Stomach (tissue), 9 donors: Measurements from ENCODE around the gene INSR. TPM values are rescaled to one million over a fixed set of nuclear protein-coding genes. Genes with fewer than 3 reads are reported as not detected.

ENCODE experiments used
- DNase-seq, 2 donors: peaks; one replicate each; pipeline versions ENCODE4 v3.0.0 to v3.0.0-alpha.2; 2013 to 2019
- H3K27ac ChIP-seq, 5 donors: fragments of 200-600 bp in 4 of 5; sonication (generic) in 4 of 5; one replicate each; pipeline ENCODE4 v1.5.1; 2013 to 2019; ENCODE audit warnings: mild to moderate bottlenecking in 1 of 5, moderate library complexity in 1 of 5
- H3K27me3 ChIP-seq, 3 donors: fragments of 200-600 bp; sonication (generic); one replicate each; pipeline ENCODE4 v1.5.1; 2017 to 2019; ENCODE audit warnings: mixed run types in 1 of 3
- H3K36me3 ChIP-seq, 4 donors: fragments of 200-600 bp; sonication (generic); 1 replicate in 3 of 4; 2 replicates in 1 of 4; pipeline ENCODE4 v1.5.1; 2016 to 2019
- H3K4me1 ChIP-seq, 4 donors: fragments of 200-600 bp; sonication (generic); one replicate each; pipeline ENCODE4 v1.5.1; 2016 to 2019
- H3K4me3 ChIP-seq, 4 donors: fragments of 200-600 bp; sonication (generic) in 3 of 4; one replicate each; pipeline ENCODE4 v1.5.1; 2016 to 2019; ENCODE audit warnings: mild to moderate bottlenecking in 1 of 4
- H3K9me3 ChIP-seq, 4 donors: fragments of 200-600 bp; sonication (generic); one replicate each; pipeline ENCODE4 v1.5.1; 2016 to 2019
- EP300 ChIP-seq: sonication (generic); formaldehyde crosslinking; IDR thresholded peaks from one replicate; pipeline ENCODE4 v1.6.1; 2017; ENCODE audit warnings: antibody characterized with exemption
- POLR2A ChIP-seq, 4 donors: fragments of 450-650 bp; IDR thresholded peaks; one replicate each; pipeline ENCODE4 v1.6.1; 2016; ENCODE audit warnings: antibody characterized with exemption in 4 of 4, control low read depth in 2 of 4, mild to moderate bottlenecking in 1 of 4, moderate library complexity in 1 of 4
- POLR2AphosphoS5 ChIP-seq, 3 donors: sonication (generic); formaldehyde crosslinking; IDR thresholded peaks; one replicate each; pipeline ENCODE4 v1.6.1; 2016; ENCODE audit warnings: antibody characterized with exemption in 3 of 3
- WGBS, 5 donors: extraction: QIAGEN DNeasy Blood & Tissue Kit in 3 of 5; methylation state at CpG; one replicate each; pipeline versions ENCODE4 v1.1.5 to v1.1.7; 2013 to 2018; 5-methylcytosine and 5-hydroxymethylcytosine counted together
- intact Hi-C: fragments of 100-400 bp; cut with DNase I; formaldehyde crosslinking; loops from one replicate; pipeline ENCODE4 v1.15.1; 2023; ENCODE audit warnings: low total_unique reads
- polyA plus RNA-seq, 3 donors: library from polyadenylated mRNA; stranded (reverse); fragments of 200-250 nt; gene quantifications; one replicate each; pipeline ENCODE4 v1.2.3, GENCODE V29; 2013
- total RNA-seq, 5 donors: library from RNA; depleted of rRNA; stranded (reverse); fragments of >200 nt; gene quantifications; one replicate each; pipeline versions ENCODE4 v1.1.0 to v1.2.3, GENCODE V29; 2014 to 2016
- TF ChIP-seq, protein P1 (sequence below), 7 experiments: fragments of 450-650 bp in 4 of 7; fragments of 200-600 bp in 3 of 7; sonication (generic) in 3 of 7; IDR thresholded peaks; one replicate each; pipeline ENCODE4 v1.5.1; 2016 to 2019; ENCODE audit warnings: antibody characterized with exemption in 7 of 7, control low read depth in 2 of 7, mild to moderate bottlenecking in 1 of 7
- donor health status: healthy with polysubstance abuse.
- donor health status: Bipolar disorder and iron deficiency.
- donor health status: healthy.

Gene INSR
- total and polyA plus RNA-seq, 8 donors = 4.4 to 513 (median 66.4) TPM

DNA sequence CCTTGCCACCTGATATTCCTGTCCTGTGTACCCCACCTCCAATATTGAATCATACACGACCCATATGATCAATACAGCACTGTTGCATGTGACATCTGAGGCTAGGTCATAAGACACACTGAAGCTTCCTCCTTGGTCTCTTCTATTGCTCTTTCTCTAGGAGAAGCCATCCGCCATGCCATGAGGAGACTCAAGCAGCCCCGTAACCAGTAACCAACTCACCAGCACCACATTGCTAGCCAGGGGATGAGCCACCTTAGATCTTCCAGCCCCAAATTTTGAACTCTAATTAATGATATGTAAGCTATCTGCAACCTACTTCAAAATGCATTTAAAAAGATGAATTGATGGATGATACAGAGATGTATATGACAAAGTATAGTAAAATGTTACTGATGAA lies 196.1 kb downstream of the INSR start:
- intact Hi-C loops = no loop called here
- H3K4me3 ChIP-seq = peak overlapping the region in 2 of 4 donors; percentile 51 to 77
- TF ChIP-seq EP300 (no peak), POLR2A (IDR thresholded peaks at IDR 0.05) (no peak), POLR2AphosphoS5 (IDR thresholded peaks at IDR 0.05) (no peak)
- TF ChIP-seq, protein P1, sequence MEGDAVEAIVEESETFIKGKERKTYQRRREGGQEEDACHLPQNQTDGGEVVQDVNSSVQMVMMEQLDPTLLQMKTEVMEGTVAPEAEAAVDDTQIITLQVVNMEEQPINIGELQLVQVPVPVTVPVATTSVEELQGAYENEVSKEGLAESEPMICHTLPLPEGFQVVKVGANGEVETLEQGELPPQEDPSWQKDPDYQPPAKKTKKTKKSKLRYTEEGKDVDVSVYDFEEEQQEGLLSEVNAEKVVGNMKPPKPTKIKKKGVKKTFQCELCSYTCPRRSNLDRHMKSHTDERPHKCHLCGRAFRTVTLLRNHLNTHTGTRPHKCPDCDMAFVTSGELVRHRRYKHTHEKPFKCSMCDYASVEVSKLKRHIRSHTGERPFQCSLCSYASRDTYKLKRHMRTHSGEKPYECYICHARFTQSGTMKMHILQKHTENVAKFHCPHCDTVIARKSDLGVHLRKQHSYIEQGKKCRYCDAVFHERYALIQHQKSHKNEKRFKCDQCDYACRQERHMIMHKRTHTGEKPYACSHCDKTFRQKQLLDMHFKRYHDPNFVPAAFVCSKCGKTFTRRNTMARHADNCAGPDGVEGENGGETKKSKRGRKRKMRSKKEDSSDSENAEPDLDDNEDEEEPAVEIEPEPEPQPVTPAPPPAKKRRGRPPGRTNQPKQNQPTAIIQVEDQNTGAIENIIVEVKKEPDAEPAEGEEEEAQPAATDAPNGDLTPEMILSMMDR (IDR thresholded peaks at IDR 0.05) = no peak
- DNase-seq = no peak
- WGBS, 5 donors = 96 to 100% (median 98%) methylated on average over 3 of the region's 3 CpGs
- no peaks in the 10 kb centered on the region for H3K27me3 ChIP-seq
- peaks cover 18 to 34% (median 26%) of the 10 kb centered on the region in 4 donors for H3K4me1 ChIP-seq
- H3K27ac ChIP-seq = peak overlapping the region in 1 of 5 donors; percentile 96
- peaks cover 6 to 39% (median 23%) of the 10 kb centered on the region in 4 donors for H3K9me3 ChIP-seq
- peaks cover 0 to 10% (median 2%) of the 10 kb centered on the region in 4 donors for H3K36me3 ChIP-seq

DNA sequence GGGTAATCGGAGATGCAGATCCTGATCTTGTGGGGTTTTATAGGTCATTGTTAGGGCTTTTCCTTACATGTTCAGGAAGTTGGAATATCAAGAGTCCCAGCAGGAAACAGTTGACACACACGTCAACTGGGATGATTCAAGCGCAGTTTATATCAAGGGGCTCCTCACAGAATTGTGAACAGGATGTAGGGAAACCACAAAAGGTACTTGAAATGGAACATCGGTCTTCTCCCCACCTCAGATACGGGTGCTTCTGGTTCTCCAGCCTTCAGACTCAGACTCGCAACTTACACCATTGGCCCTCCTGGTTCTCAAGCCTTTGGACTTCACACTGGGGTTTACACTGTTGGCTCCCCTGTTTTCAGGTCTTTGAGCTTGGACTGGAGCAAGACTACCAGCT lies 205.2 kb downstream of the INSR start:
- Histone ChIP-seq H3K4me3 (no peak overlapping the region), H3K27ac (no peak overlapping the region), H3K36me3 (peaks cover 9 to 65% (median 29%) of the 10 kb centered on the region in 4 donors), H3K4me1 (no peaks in the 10 kb centered on the region), H3K9me3 (peaks cover 39 to 99% (median 87%) of the 10 kb centered on the region in 4 donors), H3K27me3 (no peaks in the 10 kb centered on the region)
- WGBS, 5 donors = 85 to 90% (median 86%) methylated on average over 6 of the region's 6 CpGs
- intact Hi-C loops = no loop called here
- TF ChIP-seq POLR2AphosphoS5 (IDR thresholded peaks at IDR 0.05) = no peak
- TF ChIP-seq, protein P1 (IDR thresholded peaks at IDR 0.05) = no peak
- TF ChIP-seq EP300 = no peak
- DNase-seq = no peak

DNA sequence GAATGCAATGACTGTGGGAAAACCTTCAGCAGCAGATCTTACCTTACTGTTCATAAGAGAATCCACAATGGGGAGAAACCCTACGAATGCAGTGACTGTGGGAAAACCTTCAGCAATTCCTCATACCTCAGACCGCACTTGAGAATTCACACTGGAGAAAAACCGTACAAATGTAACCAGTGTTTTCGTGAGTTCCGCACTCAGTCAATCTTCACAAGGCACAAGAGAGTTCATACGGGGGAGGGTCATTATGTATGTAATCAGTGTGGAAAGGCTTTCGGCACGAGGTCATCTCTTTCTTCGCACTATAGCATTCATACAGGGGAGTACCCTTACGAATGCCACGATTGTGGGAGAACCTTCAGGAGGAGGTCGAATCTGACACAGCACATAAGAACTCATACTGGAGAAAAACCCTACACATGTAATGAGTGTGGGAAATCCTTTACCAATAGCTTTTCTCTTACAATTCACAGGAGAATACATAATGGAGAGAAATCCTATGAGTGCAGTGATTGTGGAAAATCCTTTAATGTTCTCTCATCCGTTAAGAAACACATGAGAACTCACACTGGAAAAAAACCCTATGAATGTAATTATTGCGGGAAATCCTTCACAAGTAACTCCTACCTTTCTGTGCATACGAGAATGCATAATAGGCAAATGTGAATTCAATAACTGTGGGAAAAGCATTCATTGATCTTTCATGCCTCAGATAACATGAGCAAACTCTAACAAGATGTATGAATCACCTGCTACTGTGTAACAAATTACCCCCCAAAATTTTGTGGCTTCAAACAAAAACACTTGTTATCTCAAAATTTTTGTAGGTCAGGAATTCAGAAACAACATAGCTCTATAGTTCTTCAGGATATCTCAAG lies 210.9 kb downstream of the INSR start:
- Histone ChIP-seq H3K9me3 (peaks cover 80 to 100% (median 98%) of the 10 kb centered on the region in 4 donors), H3K27me3 (no peaks in the 10 kb centered on the region), H3K36me3 (peaks cover 64 to 79% (median 72%) of the 10 kb centered on the region in 4 donors), H3K27ac (no peak overlapping the region), H3K4me1 (no peaks in the 10 kb centered on the region), H3K4me3 (peak overlapping the region in 1 of 4 donors; percentile 9)
- no peak for TF ChIP-seq POLR2A (IDR thresholded peaks at IDR 0.05)
- TF ChIP-seq EP300 = no peak
- TF ChIP-seq, protein P1 (IDR thresholded peaks at IDR 0.05) = no peak
- no peak for TF ChIP-seq POLR2AphosphoS5 (IDR thresholded peaks at IDR 0.05)
- WGBS, 5 donors = 98 to 99% (median 98%) methylated on average over 15 of the region's 15 CpGs
- intact Hi-C loops = no loop called here
- DNase-seq = no peak

DNA sequence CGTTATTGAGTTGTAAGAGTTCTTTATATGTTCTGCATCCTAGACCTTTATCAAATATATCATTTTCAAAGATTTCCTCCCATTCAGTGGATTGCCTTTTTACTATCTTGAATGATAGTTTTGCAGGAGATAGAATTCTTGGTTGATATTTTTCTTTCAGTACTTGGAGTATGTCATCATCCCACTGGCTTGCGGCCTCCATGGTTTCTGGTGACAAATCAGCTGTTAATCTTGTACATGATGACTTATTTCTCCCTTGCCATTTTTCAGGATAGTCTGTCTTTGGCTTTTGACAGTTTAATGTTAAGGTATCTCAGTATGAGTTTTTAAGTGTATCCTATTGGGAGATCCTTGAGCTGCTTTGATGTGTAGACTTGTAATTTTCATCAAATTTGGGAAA lies 216.2 kb downstream of the INSR start:
- H3K9me3 ChIP-seq = peaks cover 55 to 92% (median 80%) of the 10 kb centered on the region in 4 donors
- WGBS, 5 donors = 94 to 99% (median 98%) methylated on average over 2 of the region's 2 CpGs
- H3K4me3 ChIP-seq = no peak overlapping the region
- no peak for DNase-seq
- no peaks in the 10 kb centered on the region for H3K27me3 ChIP-seq
- H3K27ac ChIP-seq = no peak overlapping the region
- peaks cover 97 to 100% (median 100%) of the 10 kb centered on the region in 4 donors for H3K36me3 ChIP-seq
- TF ChIP-seq POLR2A (IDR thresholded peaks at IDR 0.05) = no peak
- intact Hi-C loops = no loop called here
- no peaks in the 10 kb centered on the region for H3K4me1 ChIP-seq

GRCh38 chr19:7076151-7076550 lies 218.1 kb downstream of the INSR start:
- peaks cover 36 to 73% (median 61%) of the 10 kb centered on the region in 4 donors for H3K9me3 ChIP-seq
- intact Hi-C loops = no loop called here
- WGBS, 5 donors = 95 to 100% (median 97%) methylated on average over 5 to 6 of the region's 6 CpGs

More at GRCh38 chr19:7076151-7076550, 218.1 kb downstream of the INSR start:
- peaks cover 94 to 100% (median 99%) of the 10 kb centered on the region in 4 donors for H3K36me3 ChIP-seq
- TF ChIP-seq, protein P1 (IDR thresholded peaks at IDR 0.05) = no peak
- TF ChIP-seq POLR2A (IDR thresholded peaks at IDR 0.05) (no peak), POLR2AphosphoS5 (IDR thresholded peaks at IDR 0.05) (no peak), EP300 (no peak)
- no peak for DNase-seq
- H3K27me3 ChIP-seq = no peaks in the 10 kb centered on the region
- H3K27ac ChIP-seq = no peak overlapping the region
- H3K4me3 ChIP-seq = no peak overlapping the region
- H3K4me1 ChIP-seq = peaks cover 0 to 2% (median 0%) of the 10 kb centered on the region in 4 donors
